NCI-H524 (cell line): Measurements from ENCODE around the gene RMND5B.
A peak's percentile ranks its signal among the peaks of the same experiment; 100 is the strongest.
"Not testable (repeated sequence)": the region's sequence is repeated elsewhere in the genome, so short reads cannot be mapped to it uniquely, and the experiment has no call there.

Experiments
- DNase-seq, 2 experiments: peaks; one replicate each; lab custom pipeline; 2025; lab: John Stamatoyannopoulos, UW

Gene RMND5B

GRCh38 chr5:178130576-178131445 lies at the start of gene RMND5B:
Gene RMND5B, plus strand, starts transcription at chr5:178131014. Its CDS starts 7,106 bp downstream, at chr5:178138120.
- peak; percentile 71 to 78 for DNase-seq

GRCh38 chr5:178081571-178082243 lies 49.1 kb upstream of the RMND5B start:
- no peak for DNase-seq

GRCh38 chr5:178083922-178084321 lies 46.9 kb upstream of the RMND5B start:
- no peak for DNase-seq

- no peak for DNase-seq
Observed at GRCh38 chr5:178085316-178085715, 45.5 kb upstream of the RMND5B start.

GRCh38 chr5:178086266-178086665 lies 44.5 kb upstream of the RMND5B start:
- no peak for DNase-seq

GRCh38 chr5:178087199-178087598 lies 43.6 kb upstream of the RMND5B start:
- DNase-seq = not testable (repeated sequence)

- no peak for DNase-seq
Observed at GRCh38 chr5:178090856-178091255, 40.0 kb upstream of the RMND5B start.

GRCh38 chr5:178093134-178093533 lies 37.7 kb upstream of the RMND5B start:
- DNase-seq = no peak

GRCh38 chr5:178094345-178094744 lies 36.5 kb upstream of the RMND5B start:
- DNase-seq = no peak

- no peak for DNase-seq
Observed at GRCh38 chr5:178098685-178099084, 32.1 kb upstream of the RMND5B start.

GRCh38 chr5:178103612-178104011 lies 27.2 kb upstream of the RMND5B start:
- DNase-seq = no peak

GRCh38 chr5:178104492-178104891 lies 26.3 kb upstream of the RMND5B start:
- DNase-seq = no peak

- DNase-seq = no peak
Observed at GRCh38 chr5:178106086-178106485, 24.7 kb upstream of the RMND5B start.

- no peak for DNase-seq
Observed at GRCh38 chr5:178106556-178107239, 24.1 kb upstream of the RMND5B start.

GRCh38 chr5:178107756-178108310 lies 23.0 kb upstream of the RMND5B start:
- DNase-seq = no peak

GRCh38 chr5:178108446-178108845 lies 22.4 kb upstream of the RMND5B start:
- DNase-seq = no peak

- no peak for DNase-seq
Observed at GRCh38 chr5:178108966-178109365, 21.8 kb upstream of the RMND5B start.

GRCh38 chr5:178110511-178110910 lies 20.3 kb upstream of the RMND5B start:
- DNase-seq = no peak

- no peak for DNase-seq
Observed at GRCh38 chr5:178111925-178112324, 18.9 kb upstream of the RMND5B start.

- DNase-seq = no peak
Observed at GRCh38 chr5:178112545-178112944, 18.3 kb upstream of the RMND5B start.

- DNase-seq = peak; percentile 45
Observed at GRCh38 chr5:178113141-178113787, 17.6 kb upstream of the RMND5B start, which contains the start of gene N4BP3. Gene N4BP3, plus strand, starts transcription at chr5:178113532. Its CDS starts 6,052 bp downstream, at chr5:178119584.

- no peak for DNase-seq
Observed at GRCh38 chr5:178113841-178114324, 16.9 kb upstream of the RMND5B start.
